HUES6 (cell line): ENCODE results near the gene CD24.
"Not testable (repeated sequence)": the region's sequence is repeated elsewhere in the genome, so short reads cannot be mapped to it uniquely, and the experiment has no call there.

ENCODE experiments used
- H3K27ac ChIP-seq: 2 replicates; pipeline ENCODE4 v1.7.0; 2013; ENCODE audit warnings: low read depth, mild to moderate bottlenecking, low read length, inconsistent platforms
- H3K27me3 ChIP-seq: 2 replicates; pipeline ENCODE4 v1.6.1; 2013; ENCODE audit warnings: low read length; ENCODE audit not compliant: control insufficient read depth, insufficient read depth
- H3K36me3 ChIP-seq: 2 replicates; pipeline ENCODE4 v1.6.1; 2013; ENCODE audit warnings: low read length; ENCODE audit not compliant: control insufficient read depth, insufficient read depth
- H3K4me1 ChIP-seq: 2 replicates; pipeline ENCODE4 v1.6.1; 2013; ENCODE audit warnings: low read length; ENCODE audit not compliant: control insufficient read depth, insufficient read depth
- H3K4me3 ChIP-seq: 2 replicates; pipeline ENCODE4 v1.5.1; 2013; ENCODE audit warnings: low read depth, low read length
- H3K9ac ChIP-seq: one replicate; pipeline ENCODE4 v1.6.1; 2013; ENCODE audit warnings: mild to moderate bottlenecking, low read length
- H3K9me3 ChIP-seq: 2 replicates; pipeline ENCODE4 v1.6.1; 2013; ENCODE audit warnings: low read depth, low read length; ENCODE audit not compliant: control insufficient read depth, insufficient read depth

Gene CD24

GRCh38 chr6:106974336-106974998 is at the start of gene CD24:
Gene CD24 (minus strand): TSS chr6:106974729. CDS start chr6:106974646, 83 bp downstream.
- peak within 1 kb of the TSS; percentile 95 for H3K4me3 ChIP-seq
- H3K36me3 ChIP-seq: peaks cover 37% of the 10 kb centered on the region
- peaks cover 12% of the 10 kb centered on the region for H3K4me1 ChIP-seq
- peak within 1 kb of the TSS; percentile 99 for H3K9ac ChIP-seq
- H3K27ac ChIP-seq: peak within 1 kb of the TSS; percentile 97
- H3K9me3 ChIP-seq: no peaks in the 10 kb centered on the region
- H3K27me3 ChIP-seq: no peaks in the 10 kb centered on the region

- H3K36me3 ChIP-seq: no peaks in the 10 kb centered on the region
- no peaks in the 10 kb centered on the region for H3K9me3 ChIP-seq
- H3K9ac ChIP-seq: no peak overlapping the region
- H3K27me3 ChIP-seq: no peaks in the 10 kb centered on the region
- H3K4me1 ChIP-seq: peaks cover 6% of the 10 kb centered on the region; the same call in 1 of the 2 replicates
- H3K4me3 ChIP-seq: no peak overlapping the region
- H3K27ac ChIP-seq: no peak overlapping the region
Observed at GRCh38 chr6:107021446-107022185, 47.1 kb upstream of the CD24 start.

GRCh38 chr6:107020239-107020638 is 45.7 kb upstream of the CD24 start:
- Histone ChIP-seq H3K9ac (no peak overlapping the region), H3K27me3 (no peaks in the 10 kb centered on the region), H3K36me3 (no peaks in the 10 kb centered on the region), H3K27ac (no peak overlapping the region), H3K9me3 (no peaks in the 10 kb centered on the region), H3K4me3 (no peak overlapping the region), H3K4me1 (peaks cover 6% of the 10 kb centered on the region; the same call in 1 of the 2 replicates)

- not testable (repeated sequence) for H3K27me3 ChIP-seq, H3K4me3 ChIP-seq, H3K4me1 ChIP-seq, H3K9me3 ChIP-seq, H3K27ac ChIP-seq, H3K36me3 ChIP-seq, H3K9ac ChIP-seq
Observed at GRCh38 chr6:107019628-107020027, 45.1 kb upstream of the CD24 start.

- H3K9ac ChIP-seq: no peak overlapping the region
- no peaks in the 10 kb centered on the region for H3K36me3 ChIP-seq
- no peak overlapping the region for H3K4me3 ChIP-seq
- H3K27me3 ChIP-seq: no peaks in the 10 kb centered on the region
- H3K4me1 ChIP-seq: peaks cover 6% of the 10 kb centered on the region; the same call in 1 of the 2 replicates
- no peaks in the 10 kb centered on the region for H3K9me3 ChIP-seq
- no peak overlapping the region for H3K27ac ChIP-seq
Observed at GRCh38 chr6:107019047-107019446, 44.5 kb upstream of the CD24 start.

GRCh38 chr6:107009499-107009898 is 35.0 kb upstream of the CD24 start:
- H3K9me3 ChIP-seq: no peaks in the 10 kb centered on the region
- no peaks in the 10 kb centered on the region for H3K36me3 ChIP-seq
- no peak overlapping the region for H3K9ac ChIP-seq
- H3K4me1 ChIP-seq: no peaks in the 10 kb centered on the region
- no peaks in the 10 kb centered on the region for H3K27me3 ChIP-seq
- no peak overlapping the region for H3K4me3 ChIP-seq
- H3K27ac ChIP-seq: no peak overlapping the region

- Histone ChIP-seq H3K27ac (no peak overlapping the region), H3K36me3 (no peaks in the 10 kb centered on the region), H3K27me3 (no peaks in the 10 kb centered on the region), H3K9ac (no peak overlapping the region), H3K9me3 (no peaks in the 10 kb centered on the region), H3K4me1 (peaks cover 7% of the 10 kb centered on the region), H3K4me3 (no peak overlapping the region)
Observed at GRCh38 chr6:106997392-106998158, 23.0 kb upstream of the CD24 start.

- Histone ChIP-seq H3K36me3 (no peaks in the 10 kb centered on the region), H3K27me3 (no peaks in the 10 kb centered on the region), H3K4me3 (no peak overlapping the region), H3K9ac (no peak overlapping the region), H3K27ac (no peak overlapping the region), H3K9me3 (no peaks in the 10 kb centered on the region), H3K4me1 (peaks cover 7% of the 10 kb centered on the region)
Observed at GRCh38 chr6:106995640-106996039, 21.1 kb upstream of the CD24 start.

- not testable (repeated sequence) for H3K27me3 ChIP-seq, H3K4me1 ChIP-seq, H3K9ac ChIP-seq
Observed at GRCh38 chr6:106989737-106990136, 15.2 kb upstream of the CD24 start.

GRCh38 chr6:106988664-106989063 is 14.1 kb upstream of the CD24 start:
- Histone ChIP-seq H3K27ac (no peak overlapping the region), H3K4me1 (no peaks in the 10 kb centered on the region), H3K9ac (no peak overlapping the region), H3K4me3 (no peak overlapping the region), H3K27me3 (no peaks in the 10 kb centered on the region), H3K36me3 (no peaks in the 10 kb centered on the region), H3K9me3 (no peaks in the 10 kb centered on the region)

More at GRCh38 chr6:106989737-106990136, 15.2 kb upstream of the CD24 start:
- not testable (repeated sequence) for H3K9me3 ChIP-seq, H3K27ac ChIP-seq, H3K36me3 ChIP-seq, H3K4me3 ChIP-seq

GRCh38 chr6:106981926-106982325 is 7.4 kb upstream of the CD24 start:
- no peaks in the 10 kb centered on the region for H3K36me3 ChIP-seq
- no peak overlapping the region for H3K9ac ChIP-seq
- no peak overlapping the region for H3K27ac ChIP-seq
- H3K4me3 ChIP-seq: no peak overlapping the region
- no peaks in the 10 kb centered on the region for H3K9me3 ChIP-seq
- no peaks in the 10 kb centered on the region for H3K27me3 ChIP-seq
- H3K4me1 ChIP-seq: peaks cover 9% of the 10 kb centered on the region; the same call in 1 of the 2 replicates
